Activated CD4-positive, alpha-beta T cell treated with anti-CD3 and anti-CD28 coated beads for 24 hours (primary cell): ENCODE data around the gene PATJ.
"Not testable (repeated sequence)": the region's sequence is repeated elsewhere in the genome, so short reads cannot be mapped to it uniquely, and the experiment has no call there.

Experiments
- DNase-seq, 2 donors: peaks; one replicate each; pipeline ENCODE4 v3.0.0-alpha.2; 2020; ENCODE audit warnings: low read depth in 2 of 2

Gene PATJ

GRCh38 chr1:62175568-62176179 is 433.4 kb downstream of the PATJ start:
- DNase-seq, result no peak

GRCh38 chr1:62176597-62177312 is 434.5 kb downstream of the PATJ start:
- DNase-seq, result no peak

GRCh38 chr1:62177621-62178020 is 435.3 kb downstream of the PATJ start:
- DNase-seq, result no peak

GRCh38 chr1:62178372-62178771 is 436.1 kb downstream of the PATJ start:
- DNase-seq, result no peak

DNA sequence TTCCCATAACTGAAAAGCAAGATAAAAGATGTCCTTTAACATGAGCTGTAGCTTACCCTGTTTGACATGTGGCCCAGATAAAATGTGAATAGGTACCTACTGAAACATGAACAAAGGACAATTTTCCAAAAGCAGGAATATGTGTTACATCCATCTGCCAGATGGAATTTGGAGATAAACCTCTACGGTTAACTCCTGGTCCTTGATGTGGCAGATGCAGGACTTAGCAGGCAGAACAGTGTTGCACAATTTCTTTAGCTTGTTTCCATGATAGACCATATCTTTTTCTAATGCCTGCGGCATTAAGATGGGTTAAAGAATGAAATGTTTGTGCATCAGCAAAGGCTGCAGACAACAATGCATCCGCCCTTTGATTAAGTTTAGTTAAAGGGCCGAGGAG is 437.8 kb downstream of the PATJ start:
- DNase-seq, result not testable (repeated sequence)

DNA sequence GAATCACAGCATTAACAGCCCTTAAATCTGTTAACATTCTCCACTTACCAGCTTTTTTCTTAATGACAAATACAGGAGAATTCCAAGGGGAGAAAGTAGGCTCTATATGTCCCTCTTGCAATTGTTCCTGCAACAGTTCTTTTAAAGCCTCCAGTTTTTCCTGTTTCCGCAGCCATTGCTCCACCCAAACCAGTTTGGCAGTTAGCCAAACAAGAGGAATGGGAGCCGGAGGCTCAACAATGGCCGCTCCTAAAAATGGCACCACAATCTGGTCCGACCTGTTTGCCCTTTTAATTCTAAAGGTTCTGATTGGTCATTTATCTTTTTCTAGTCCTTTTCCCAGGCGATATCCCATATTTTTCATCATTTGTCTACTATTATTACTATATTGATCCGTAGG is 438.4 kb downstream of the PATJ start:
- DNase-seq, result no peak

- DNase-seq, result no peak
Observed at GRCh38 chr1:62181532-62181931, 439.3 kb downstream of the PATJ start.

- DNase-seq, result not testable (repeated sequence)
Observed at GRCh38 chr1:62182157-62182556, 439.9 kb downstream of the PATJ start.

DNA sequence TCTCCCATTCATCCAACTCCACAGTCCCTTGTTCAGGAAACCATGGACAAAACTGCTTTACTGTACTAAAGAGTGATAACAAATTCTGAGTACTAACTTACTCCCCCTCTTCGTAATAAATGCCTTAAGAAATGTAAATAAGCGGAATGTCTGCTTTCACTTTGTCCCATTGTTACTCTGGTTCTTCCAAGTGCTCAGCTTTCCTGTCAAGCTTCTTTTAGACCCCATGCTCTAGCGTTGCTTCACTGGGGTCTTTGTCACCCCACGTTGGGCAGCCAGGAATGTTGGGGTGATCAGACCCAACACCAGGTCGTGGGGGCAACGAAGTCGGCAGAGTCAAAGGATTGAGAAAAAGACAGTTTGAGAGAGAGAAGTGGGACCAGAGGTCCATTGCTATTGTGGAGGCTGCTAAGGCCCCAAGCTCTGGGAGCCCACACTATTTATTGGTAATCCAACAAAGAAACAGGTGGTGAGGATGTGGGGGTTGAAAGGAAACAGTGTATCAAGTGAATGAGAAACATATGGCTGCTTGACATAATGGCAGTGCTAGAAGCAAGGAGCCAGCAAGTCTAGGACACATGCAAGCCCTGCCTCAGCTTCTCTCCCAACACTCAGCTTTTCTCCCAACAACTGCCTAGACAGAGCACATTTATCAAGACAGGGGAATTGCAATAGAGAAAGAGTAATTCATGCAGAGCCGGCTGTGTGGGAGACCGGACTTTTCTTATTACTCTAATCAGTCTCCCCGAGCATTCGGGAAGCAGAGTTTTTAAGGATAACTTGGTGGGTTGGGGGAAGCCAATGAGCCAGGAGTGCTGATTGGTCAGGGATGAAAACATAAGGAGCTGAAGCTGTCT is 441.1 kb downstream of the PATJ start:
- not testable (repeated sequence) for DNase-seq

GRCh38 chr1:62184336-62184735 is 442.1 kb downstream of the PATJ start:
- no peak for DNase-seq

- not testable (repeated sequence) for DNase-seq
Observed at GRCh38 chr1:62185233-62185632, 443.0 kb downstream of the PATJ start.

- DNase-seq, result no peak
Observed at GRCh38 chr1:62185677-62186076, 443.4 kb downstream of the PATJ start.

DNA sequence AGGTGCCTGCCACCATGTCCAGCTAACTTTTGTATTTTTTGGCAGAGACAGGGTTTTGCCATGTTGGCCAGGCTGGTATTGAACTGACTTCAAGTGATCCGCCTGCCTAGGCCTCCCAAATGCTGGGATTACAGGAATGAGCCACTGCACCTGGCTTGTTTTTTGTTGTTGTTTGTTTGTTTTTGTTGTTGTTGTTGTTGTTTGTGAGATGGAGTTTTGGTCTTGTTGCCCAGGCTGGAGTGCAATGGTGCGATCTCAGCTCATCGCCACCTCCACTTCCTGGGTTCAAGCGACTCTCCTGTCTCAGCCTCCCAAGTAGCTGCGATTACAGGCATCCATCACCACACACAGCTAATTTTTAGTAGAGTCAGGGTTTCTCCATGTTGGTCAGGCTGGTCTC is 445.3 kb downstream of the PATJ start:
- no peak for DNase-seq

DNA sequence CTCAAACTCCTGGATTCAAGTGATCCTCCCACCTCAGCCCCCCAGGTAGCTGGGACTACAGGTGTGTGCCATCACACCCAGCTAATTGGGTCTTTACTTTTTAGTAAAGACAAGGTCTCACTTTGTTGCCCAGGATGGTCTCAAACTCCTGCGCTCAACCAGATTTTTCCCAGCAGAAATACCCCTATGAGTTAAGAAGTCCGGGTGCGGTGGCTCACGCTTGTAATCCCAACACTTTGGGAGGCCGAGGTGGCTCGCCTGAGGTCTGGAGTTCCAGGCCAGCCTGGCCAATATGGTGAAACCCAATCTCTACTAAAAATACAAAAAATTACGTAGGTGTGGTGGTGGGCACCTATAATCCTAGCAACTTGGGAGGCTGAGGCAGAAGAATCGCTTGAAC is 445.8 kb downstream of the PATJ start:
- no peak for DNase-seq

- DNase-seq, result no peak
Observed at GRCh38 chr1:62194651-62195544, 452.6 kb downstream of the PATJ start, which contains the start of gene L1TD1. L1TD1 (plus strand) TSS chr1:62194849; CDS start chr1:62206629, 11,780 bp downstream.

GRCh38 chr1:62196086-62196690 is 453.9 kb downstream of the PATJ start:
- DNase-seq, result no peak

- DNase-seq, result no peak
Observed at GRCh38 chr1:62198069-62198780, 455.9 kb downstream of the PATJ start.

DNA sequence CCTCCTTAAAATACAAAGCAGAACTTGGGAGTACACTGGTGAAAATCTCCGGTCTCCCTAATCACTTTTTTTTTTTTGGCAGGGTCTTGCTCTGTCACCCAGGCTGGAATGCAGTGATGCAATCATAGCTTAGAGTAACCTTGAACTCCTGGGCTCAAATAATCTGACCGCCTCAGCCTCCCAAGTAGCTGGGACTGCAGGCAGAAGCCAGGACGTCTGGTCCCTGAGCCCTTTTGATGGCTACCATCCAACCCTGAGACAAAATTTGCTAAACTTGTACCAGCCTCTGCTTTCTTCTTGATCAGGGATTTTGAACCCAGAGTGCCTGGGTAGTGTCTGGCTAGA is 456.5 kb downstream of the PATJ start:
- DNase-seq, result no peak

- DNase-seq, result no peak
Observed at GRCh38 chr1:62207187-62207586, 464.9 kb downstream of the PATJ start.

GRCh38 chr1:62208087-62208486 is 465.8 kb downstream of the PATJ start:
- no peak for DNase-seq

DNA sequence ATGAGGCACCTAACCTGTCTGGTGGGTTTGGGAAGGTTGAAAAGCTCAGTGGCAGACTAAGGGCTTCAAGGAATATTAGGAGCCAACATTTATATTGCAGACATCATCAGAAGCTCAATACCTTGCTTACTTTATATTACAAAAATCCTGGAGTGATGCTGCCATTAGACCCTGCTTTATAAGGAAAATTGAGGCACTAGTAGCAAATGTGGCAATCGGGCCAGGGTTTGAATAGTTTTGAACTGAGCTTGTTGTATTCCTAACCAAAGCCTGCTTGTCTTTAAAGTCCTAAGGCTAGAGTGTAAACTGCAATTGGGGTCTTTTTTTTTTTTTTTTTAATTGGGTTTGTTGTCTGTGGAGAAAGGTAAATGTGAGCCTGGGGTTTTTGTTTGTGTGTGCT is 466.7 kb downstream of the PATJ start:
- DNase-seq, result no peak
